T47D (cell line): ENCODE data around the gene PRKACA.

Experiments
- DNase-seq, 2 experiments: peaks; one replicate each; pipeline versions ENCODE4 v3.0.0 to v3.0.0-alpha.2; 2011 to 2012; ENCODE audit warnings: low read depth in 1 of 2, low spot score in 1 of 2
- JUND ChIP-seq: IDR thresholded peaks from 2 replicates; pipeline ENCODE4 v1.6.1; 2012; ENCODE audit warnings: low read depth
- in situ Hi-C: cut with HindIII; loops from 2 replicates; pipeline ENCODE4 v1.10.0; 2016; ENCODE audit warnings: low sequenced_read_pairs, low pct_unique_long_range_greater_than_20kb

PRKACA gene

DNA sequence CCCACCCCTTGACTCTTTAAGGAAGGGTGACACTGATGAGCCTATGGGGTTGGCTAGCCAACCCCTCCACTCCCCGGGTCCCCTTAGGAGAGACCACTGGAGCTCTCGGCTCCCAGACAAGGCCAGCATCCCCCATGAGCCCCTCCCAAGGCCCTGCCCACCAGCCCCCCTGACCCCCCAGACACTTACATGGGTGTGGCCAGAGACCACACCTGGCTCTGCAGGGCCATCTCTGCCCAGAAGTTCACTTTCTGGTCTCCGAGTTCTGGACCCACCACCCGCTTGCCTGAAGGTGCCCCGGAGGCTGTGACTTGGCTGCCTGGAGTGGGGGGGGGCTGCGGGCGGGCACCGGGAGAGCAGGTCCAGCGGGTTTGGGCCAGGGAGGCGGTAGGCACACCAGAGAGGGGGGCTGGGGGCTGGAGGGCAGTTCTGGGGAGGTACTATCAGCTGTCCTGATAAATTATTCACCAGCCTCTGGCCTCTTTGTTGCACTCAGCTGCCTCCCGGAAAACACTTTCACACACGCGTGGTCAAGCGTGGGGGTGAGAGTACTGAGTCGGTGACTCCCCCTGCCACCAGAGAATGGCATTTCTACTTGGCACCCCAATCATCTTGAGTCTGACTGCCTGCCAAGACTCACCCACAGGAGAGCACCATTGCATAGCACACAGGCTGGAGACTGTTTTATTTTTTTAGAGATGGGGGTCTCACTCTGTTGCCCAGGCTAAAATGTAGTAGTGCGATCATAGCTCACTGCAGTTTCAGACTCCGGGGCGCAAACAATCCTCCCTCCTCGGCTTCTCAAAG is 55.6 kb downstream of the PRKACA start, which contains the start of gene PALM3:
Gene PALM3 (minus strand): TSS at position 326 of the 807 bp plus-strand sequence. CDS start 96 bp downstream, at position 230.
- no peak for TF ChIP-seq JUND
- in situ Hi-C loops = no loop called here
- DNase-seq = peak; percentile 37 to 57

DNA sequence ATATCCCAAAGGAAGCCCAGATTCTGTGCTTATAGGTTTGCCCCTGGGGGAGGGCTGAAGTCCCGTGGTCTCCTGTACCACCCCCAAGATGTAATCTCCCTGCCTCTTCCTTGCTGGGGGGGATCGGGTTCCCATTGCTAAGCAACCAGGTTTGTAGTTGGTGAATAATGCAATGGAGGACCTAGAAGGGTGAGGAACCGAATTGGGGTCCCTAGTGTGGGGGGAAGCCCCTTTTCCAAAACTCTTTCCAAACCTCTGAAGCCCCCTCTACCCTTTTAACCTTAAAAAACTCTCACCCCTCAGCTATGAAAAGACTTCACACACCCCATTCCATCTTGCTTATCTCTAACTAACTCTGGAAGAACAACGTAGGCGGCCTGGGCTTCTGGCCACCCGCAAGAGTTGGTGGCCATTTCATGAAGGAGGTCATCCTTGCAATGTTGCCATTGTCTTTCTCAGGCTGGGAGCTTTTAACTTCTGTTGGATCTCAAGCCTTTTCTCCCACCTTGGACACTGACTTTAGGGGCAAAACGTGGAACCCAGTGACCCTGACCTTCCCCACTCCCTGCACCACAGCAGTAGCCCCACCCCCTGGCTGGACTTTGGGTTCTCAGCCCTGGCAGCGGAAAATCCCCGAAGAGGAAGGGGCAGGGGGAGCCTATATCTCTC is 56.3 kb downstream of the PRKACA start:
- no peak for DNase-seq
- no peak for TF ChIP-seq JUND
- in situ Hi-C loops = no loop called here

DNA sequence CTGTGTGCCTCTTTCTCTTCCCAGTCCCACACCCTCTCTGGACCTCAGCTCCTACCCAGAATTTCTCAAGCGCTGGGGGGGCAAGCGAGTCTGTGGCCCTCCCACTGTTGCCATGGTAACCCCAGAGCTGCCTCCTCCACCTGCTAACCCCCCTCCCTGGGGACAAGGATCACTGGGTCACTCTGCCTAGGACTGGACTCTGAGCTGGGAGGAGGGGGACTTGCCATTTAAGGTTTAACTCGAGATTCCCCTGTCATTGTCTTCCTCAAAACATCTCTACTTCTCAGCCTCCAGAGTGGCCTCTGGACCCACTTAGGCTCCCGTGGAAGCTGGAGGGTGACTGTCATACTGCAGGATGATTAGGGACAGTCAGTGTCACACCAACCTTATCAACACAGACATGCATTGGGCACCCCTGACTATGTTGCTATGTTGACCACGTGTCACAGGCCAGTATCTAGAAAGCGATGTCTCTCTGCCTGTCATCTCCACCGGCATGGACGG is 57.9 kb downstream of the PRKACA start:
- in situ Hi-C loops = no loop called here
- TF ChIP-seq JUND = no peak
- no peak for DNase-seq

DNA sequence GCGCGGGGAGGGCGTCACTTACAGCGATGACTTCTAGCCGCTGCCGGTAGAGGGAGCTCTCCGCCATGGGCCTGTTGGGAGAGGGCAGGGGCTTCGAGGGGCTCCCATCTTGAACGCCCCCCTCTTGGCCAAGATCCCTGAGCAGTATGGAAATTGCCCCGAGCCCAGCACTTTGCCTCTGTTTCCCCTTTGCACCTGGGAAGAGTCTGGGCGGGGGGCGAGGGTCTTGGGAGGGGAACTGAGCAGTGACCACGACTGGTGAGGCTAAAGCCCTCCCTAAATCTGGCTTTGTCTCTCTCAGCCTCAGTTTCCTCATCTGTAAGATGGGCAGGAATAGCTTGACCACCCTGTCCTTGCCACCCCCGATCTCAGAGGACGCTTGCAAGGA is 58.5 kb downstream of the PRKACA start:
- no peak for TF ChIP-seq JUND
- in situ Hi-C loops = no loop called here
- DNase-seq = no peak

DNA sequence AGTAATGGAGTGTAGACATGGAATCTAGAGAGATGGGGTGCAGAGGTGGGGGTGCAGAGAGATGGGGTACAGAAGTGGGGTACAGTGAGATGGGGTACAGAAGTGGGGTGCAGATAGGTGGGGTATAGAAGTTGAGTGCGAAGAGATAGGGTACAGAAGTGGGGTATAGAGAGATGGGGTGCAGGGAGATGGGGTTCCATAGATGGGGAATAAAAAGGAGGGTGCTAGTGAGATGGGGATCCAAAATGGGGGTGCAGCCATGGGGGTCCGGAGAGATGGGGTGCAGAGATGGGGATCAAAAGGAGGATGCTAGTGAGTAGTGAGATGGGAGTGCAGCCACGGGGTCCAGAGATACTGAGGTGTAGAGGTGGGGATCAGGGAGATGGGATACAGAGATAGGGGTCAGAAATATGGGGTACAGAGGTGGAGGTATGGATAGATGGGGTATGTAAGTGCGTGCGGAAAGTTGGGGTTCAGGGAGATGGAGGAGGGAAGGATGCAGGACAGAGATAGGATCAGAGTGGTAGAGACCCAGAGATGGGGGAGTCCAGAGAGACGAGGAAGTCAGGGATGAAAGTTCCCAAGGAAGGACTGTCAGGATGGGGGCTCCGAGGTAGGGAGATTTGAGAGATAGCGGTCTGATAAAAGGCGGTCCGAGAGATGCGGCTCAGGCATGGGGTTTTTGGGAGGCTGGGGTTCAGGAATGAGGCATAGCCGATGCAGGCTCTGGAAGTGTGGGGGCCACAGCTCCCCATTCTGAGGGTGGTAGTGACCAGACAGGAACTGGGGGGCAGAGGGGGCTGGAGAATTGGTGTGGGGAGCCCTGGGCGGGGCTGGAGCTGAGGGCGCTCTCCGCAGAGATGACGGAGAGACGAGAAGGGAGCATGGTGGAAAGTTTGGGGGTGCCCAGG is 59.1 kb downstream of the PRKACA start:
- no peak for DNase-seq
- in situ Hi-C loops = no loop called here
- TF ChIP-seq JUND = no peak

DNA sequence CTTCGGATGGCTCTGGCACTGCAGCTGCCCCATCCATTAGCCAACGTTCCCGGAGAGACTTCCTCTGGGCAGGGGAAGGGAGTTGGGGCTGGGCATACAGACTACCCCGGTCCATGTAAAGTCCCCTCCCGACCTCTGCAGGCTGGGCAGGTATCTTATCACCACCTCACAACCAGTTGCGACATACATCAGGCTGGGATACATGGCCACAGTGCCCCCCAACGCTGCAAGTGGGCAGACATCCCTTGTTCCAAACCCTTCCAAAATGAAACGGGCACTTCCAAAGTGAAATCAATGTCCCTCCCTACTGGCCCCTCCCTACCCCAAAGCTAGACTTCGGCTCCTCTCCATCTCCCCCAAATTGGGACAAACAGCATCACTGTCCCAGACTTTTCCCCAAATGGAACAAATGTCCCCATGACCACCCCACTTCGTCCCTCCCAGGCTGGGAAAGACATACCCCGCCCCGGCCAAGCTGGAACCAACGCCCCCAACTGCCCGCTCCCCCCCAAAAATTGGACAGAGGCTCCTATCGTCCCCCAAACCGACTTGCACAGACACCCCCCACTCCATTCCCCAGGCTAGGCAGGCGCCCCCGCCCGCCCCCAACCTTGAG is 60.7 kb downstream of the PRKACA start:
- TF ChIP-seq JUND = no peak
- no peak for DNase-seq
- in situ Hi-C loops = no loop called here

DNA sequence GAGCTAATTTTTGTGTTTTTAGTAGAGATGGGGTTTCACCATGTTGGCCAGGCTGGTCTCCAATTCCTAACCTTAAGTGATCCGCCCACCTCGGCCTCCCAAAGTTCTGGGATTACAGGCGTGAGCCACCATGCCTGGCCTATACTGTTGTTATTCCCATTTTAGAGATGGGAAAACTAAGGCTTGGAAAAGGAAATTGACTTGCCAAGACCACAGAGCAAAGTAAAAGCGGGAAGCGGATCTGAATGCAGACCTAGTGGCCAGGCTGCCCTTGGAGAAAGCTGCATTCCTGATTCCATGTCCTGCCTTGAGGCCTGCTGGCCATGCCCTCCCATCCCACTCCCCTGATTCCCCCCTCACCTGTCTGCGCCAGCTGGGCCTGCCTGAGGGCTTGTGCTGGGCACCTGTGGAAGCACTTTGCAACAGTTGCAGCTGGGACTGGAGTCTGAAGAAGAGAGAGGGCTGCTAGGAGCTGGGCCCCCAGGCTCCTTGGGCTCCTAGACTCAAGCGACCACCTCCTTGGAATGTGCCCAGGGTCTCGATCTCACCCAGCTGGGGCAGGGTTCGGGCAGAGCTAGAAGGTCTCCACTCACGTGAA is 61.4 kb downstream of the PRKACA start:
- no peak for TF ChIP-seq JUND
- in situ Hi-C loops = no loop called here
- no peak for DNase-seq

DNA sequence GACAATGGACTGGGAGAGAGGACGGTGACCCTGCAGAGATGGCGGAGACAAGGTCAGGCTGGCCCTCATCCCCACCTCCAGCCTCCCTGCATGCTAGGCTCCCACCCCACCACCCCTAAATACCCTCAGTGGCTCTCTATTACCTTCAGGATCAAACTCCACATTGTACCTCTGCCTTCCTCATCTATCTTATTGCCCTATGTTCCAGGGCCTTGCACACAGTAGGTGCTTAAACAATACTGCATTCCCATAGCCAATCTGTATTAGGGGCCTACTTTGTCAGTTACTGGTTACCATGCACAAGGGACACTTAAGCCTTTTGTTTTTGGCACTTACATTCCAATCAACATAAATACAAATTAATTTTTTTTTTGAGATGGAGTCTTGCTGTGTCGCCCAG is 62.2 kb downstream of the PRKACA start:
- no peak for DNase-seq
- in situ Hi-C loops = no loop called here
- no peak for TF ChIP-seq JUND

DNA sequence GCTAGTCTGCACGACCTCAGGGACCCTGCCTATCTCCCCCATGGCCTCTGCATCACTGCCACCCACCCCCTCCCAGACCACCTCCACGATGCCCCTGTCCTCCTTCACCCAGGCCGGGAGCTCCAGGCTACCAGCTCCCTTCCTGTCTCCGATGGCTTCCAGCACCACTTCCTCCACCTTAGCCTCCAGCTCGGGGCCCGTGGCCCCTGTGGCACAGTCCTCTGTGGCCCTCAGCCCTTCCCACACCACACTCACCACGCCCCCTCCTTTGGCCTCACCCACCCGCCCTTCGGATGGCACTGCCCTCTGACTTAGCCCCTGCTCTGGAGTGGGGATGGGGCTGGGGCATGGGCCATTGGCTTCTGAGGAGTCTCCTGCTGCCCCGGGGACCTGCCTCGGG is 62.8 kb downstream of the PRKACA start:
- TF ChIP-seq JUND = no peak
- no peak for DNase-seq
- in situ Hi-C loops = no loop called here

DNA sequence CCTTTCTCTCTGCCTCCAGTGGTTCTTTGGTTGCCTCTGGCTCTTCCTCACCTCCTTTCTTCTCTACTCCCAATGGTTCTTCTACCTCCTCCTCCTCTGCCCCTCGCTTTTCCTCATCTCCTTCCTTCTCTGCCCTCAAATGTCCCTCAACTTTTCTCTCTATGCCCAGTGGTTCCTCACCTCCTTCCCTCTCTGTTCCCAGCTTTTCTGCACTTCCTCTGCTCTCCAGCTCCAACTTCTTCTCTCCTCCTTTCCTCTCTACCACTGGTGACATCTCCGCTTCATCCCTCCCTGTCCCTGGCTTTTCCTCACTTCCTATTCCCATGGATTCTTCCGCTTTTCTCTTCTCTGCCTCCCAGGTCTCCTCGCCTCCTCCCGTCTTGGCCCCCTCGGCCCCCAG is 63.5 kb downstream of the PRKACA start:
- no peak for DNase-seq
- TF ChIP-seq JUND = no peak
- in situ Hi-C loops = no loop called here

DNA sequence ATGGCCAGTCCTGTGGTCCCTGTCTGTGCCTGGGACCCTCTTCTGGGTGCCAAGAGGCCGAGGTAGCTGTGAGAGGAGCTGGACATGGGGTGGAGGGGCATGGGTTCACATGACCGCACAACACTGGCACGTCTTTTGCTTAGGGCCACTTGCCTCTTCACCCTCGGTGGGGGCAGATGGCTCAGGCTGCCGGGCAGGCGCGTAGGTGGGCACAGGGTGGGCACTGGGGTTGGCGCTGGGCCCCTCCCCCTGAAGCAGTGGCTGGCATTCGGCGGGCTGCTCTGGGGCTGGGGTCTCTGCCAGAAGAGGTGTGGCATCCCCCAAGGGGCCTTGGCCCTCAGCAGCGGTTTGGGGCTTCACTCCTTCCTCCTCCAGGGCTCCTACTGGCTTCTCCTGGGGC is 64.1 kb downstream of the PRKACA start:
- in situ Hi-C loops = no loop called here
- no peak for TF ChIP-seq JUND
- no peak for DNase-seq

DNA sequence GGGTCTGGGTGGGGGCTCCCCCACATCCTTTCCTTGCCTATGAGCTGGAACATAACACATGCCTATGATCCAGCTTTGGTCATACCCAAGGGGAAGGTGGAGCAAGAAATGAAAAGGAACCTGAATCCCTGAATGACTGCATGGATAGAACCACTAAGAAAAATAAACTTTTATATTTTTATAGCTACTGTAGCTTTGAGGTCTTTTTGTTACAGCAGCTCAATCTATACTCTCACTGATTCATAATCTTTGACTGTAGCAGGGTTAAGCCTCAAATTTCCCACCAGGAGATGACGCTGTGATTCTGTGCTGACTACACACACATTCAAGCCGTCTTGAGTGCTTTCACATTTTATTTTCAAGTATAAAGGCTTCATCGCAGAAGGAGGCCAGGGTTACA is 64.5 kb downstream of the PRKACA start:
- in situ Hi-C loops = no loop called here
- TF ChIP-seq JUND = no peak
- DNase-seq = no peak
